GM12878 (cell line): ENCODE results near the gene ZMIZ1. TPM values are rescaled to one million over a fixed set of nuclear protein-coding genes. Genes with fewer than 3 reads are reported as not detected.

ENCODE experiments used
- ASH2L ChIP-seq: fragments of 300-600, 200-600 bp; sonication (generic); IDR thresholded peaks from 2 replicates; pipeline ENCODE4 v1.6.1; 2017; ENCODE audit warnings: low read depth, mild to moderate bottlenecking, borderline replicate concordance
- BACH1 ChIP-seq: fragments of 450-650 bp; IDR thresholded peaks from 2 replicates; pipeline ENCODE4 v1.6.1; 2017; ENCODE audit warnings: mild to moderate bottlenecking, borderline replicate concordance
- CHD2 ChIP-seq: IDR thresholded peaks from 2 replicates; pipeline ENCODE4 v1.6.1; 2011; ENCODE audit warnings: low read depth, low read length, improper control_type of control experiment, borderline replicate concordance
- CREB1 ChIP-seq: IDR thresholded peaks from 2 replicates; pipeline ENCODE4 v1.6.1; 2012; ENCODE audit warnings: low read depth, mild to moderate bottlenecking, inconsistent platforms
- ESRRA ChIP-seq: IDR thresholded peaks from 2 replicates; pipeline ENCODE4 v1.6.1; 2012; ENCODE audit warnings: mild to moderate bottlenecking, low read length, improper control_type of control experiment
- FOXK2 ChIP-seq: fragments of 450-650 bp; IDR thresholded peaks from 2 replicates; pipeline ENCODE4 v1.6.1; 2017; ENCODE audit warnings: mild to moderate bottlenecking, moderate library complexity
- FOXM1 ChIP-seq: IDR thresholded peaks from 2 replicates; pipeline ENCODE4 v1.6.1; 2012; ENCODE audit warnings: low read depth, mild to moderate bottlenecking, inconsistent platforms, low read length, moderate library complexity
- HCFC1 ChIP-seq: fragments of 150-350 bp; IDR thresholded peaks from 2 replicates; pipeline ENCODE4 v1.6.1; 2014; ENCODE audit warnings: low read length
- MTA2 ChIP-seq: fragments of 450-650 bp; IDR thresholded peaks from 2 replicates; pipeline ENCODE4 v1.6.1; 2016; ENCODE audit warnings: low read depth, mild to moderate bottlenecking, moderate library complexity
- NBN ChIP-seq: fragments of 450-650 bp; IDR thresholded peaks from 2 replicates; pipeline ENCODE4 v1.6.1; 2016
- NFYB ChIP-seq: IDR thresholded peaks from 2 replicates; pipeline ENCODE4 v1.6.1; 2011; ENCODE audit warnings: low read depth, mild to moderate bottlenecking, low read length, improper control_type of control experiment, moderate library complexity; ENCODE audit not compliant: insufficient read depth
- PAX8 ChIP-seq: fragments of 450-650 bp; IDR thresholded peaks from 2 replicates; pipeline ENCODE4 v1.6.1; 2017; ENCODE audit warnings: mild to moderate bottlenecking, moderate library complexity
- POLR2A ChIP-seq: IDR thresholded peaks from 2 replicates; pipeline ENCODE4 v1.6.1; 2011; ENCODE audit warnings: low read depth, mild to moderate bottlenecking, low read length
- RAD21 ChIP-seq: IDR thresholded peaks from 2 replicates; pipeline ENCODE4 v1.6.1; 2011; ENCODE audit warnings: mild to moderate bottlenecking, low read depth, low read length, moderate library complexity; ENCODE audit not compliant: insufficient read depth
- RFX5 ChIP-seq: IDR thresholded peaks from 2 replicates; pipeline ENCODE4 v1.6.1; 2011; ENCODE audit warnings: low read depth, low read length, improper control_type of control experiment
- RUNX3 ChIP-seq: IDR thresholded peaks from 2 replicates; pipeline ENCODE4 v1.6.1; 2012; ENCODE audit warnings: low read length, inconsistent platforms
- SMAD5 ChIP-seq: IDR thresholded peaks from 2 replicates; pipeline ENCODE4 v1.6.1; 2016; ENCODE audit warnings: antibody characterized with exemption, low read depth
- SREBF2 ChIP-seq: IDR thresholded peaks from 2 replicates; pipeline ENCODE4 v1.6.1; 2012; ENCODE audit warnings: mild to moderate bottlenecking, low read length
- STAT3 ChIP-seq: IDR thresholded peaks from 2 replicates; pipeline ENCODE4 v1.6.1; 2011; ENCODE audit warnings: low read depth, low read length, improper control_type of control experiment
- SUPT20H ChIP-seq: IDR thresholded peaks from 2 replicates; pipeline ENCODE4 v1.6.1; 2011; ENCODE audit warnings: low read depth, mild to moderate bottlenecking, low read length, moderate library complexity, borderline replicate concordance; ENCODE audit not compliant: control insufficient read depth
- TAF1 ChIP-seq: IDR thresholded peaks from 2 replicates; pipeline ENCODE4 v1.6.1; 2011; ENCODE audit warnings: mild to moderate bottlenecking, low read depth, low read length, borderline replicate concordance
- TBL1XR1 ChIP-seq: IDR thresholded peaks from 2 replicates; pipeline ENCODE4 v1.6.1; 2012; ENCODE audit warnings: low read depth, low read length, improper control_type of control experiment
- TCF7 ChIP-seq: IDR thresholded peaks from 2 replicates; pipeline ENCODE4 v1.6.1; 2014; ENCODE audit warnings: antibody characterized with exemption, borderline replicate concordance
- ZBED1 ChIP-seq: IDR thresholded peaks from 2 replicates; pipeline ENCODE4 v1.6.1; 2016; ENCODE audit warnings: borderline replicate concordance
- polyA plus RNA-seq, 11 experiments: library from polyadenylated mRNA; depleted of rRNA in 4 of 11; unstranded in 6 of 11; stranded (reverse) in 5 of 11; fragments of >200 nt; fragmentation: Nextera tagmentation in 4 of 11; fragmentation: Illumina TruSeq in 1 of 11; extraction: Ambion mirVana in 4 of 11; extraction: Trizol in 1 of 11; gene quantifications; 1 replicate in 1 of 11; 2 replicates in 10 of 11; pipeline versions ENCODE4 v1.2.1 to v1.2.3, GENCODE V29; 2011 to 2016; ENCODE audit warnings: inconsistent platforms in 2 of 11, missing spikeins in 2 of 11, low read depth in 1 of 11
- total RNA-seq, 4 experiments: library from RNA; depleted of rRNA in 3 of 4; stranded (reverse); fragments of >200 nt in 3 of 4; fragmentation: Illumina TruSeq in 1 of 4; extraction: Trizol in 1 of 4; gene quantifications; 2 replicates each; pipeline versions ENCODE4 v1.2.1 to v1.2.3, GENCODE V29; 2013 to 2021
- TF ChIP-seq, protein P1 (sequence below): fragments of 450-650 bp; formaldehyde crosslinking; IDR thresholded peaks from 2 replicates; pipeline ENCODE4 v1.4.0; 2022; ENCODE audit warnings: mild to moderate bottlenecking, moderate library complexity
- TF ChIP-seq, protein P2 (sequence below): IDR thresholded peaks from 2 replicates; pipeline ENCODE4 v1.6.1; 2011; ENCODE audit warnings: borderline replicate concordance, low read depth, mild to moderate bottlenecking, moderate library complexity, low read length; ENCODE audit not compliant: insufficient read depth, poor library complexity, severe bottlenecking
- TF ChIP-seq, protein P3 (sequence below): fragments of 450-650 bp; IDR thresholded peaks from 2 replicates; pipeline ENCODE4 v1.6.1; 2017; ENCODE audit warnings: low read depth, mild to moderate bottlenecking, moderate library complexity

Gene ZMIZ1
- total and polyA plus RNA-seq, 10 of the 15 experiments (the other 5 are each of a cell fraction or from before 2014, with no cell fraction given): 3.1 to 82.3 (median 14.9) TPM

DNA sequence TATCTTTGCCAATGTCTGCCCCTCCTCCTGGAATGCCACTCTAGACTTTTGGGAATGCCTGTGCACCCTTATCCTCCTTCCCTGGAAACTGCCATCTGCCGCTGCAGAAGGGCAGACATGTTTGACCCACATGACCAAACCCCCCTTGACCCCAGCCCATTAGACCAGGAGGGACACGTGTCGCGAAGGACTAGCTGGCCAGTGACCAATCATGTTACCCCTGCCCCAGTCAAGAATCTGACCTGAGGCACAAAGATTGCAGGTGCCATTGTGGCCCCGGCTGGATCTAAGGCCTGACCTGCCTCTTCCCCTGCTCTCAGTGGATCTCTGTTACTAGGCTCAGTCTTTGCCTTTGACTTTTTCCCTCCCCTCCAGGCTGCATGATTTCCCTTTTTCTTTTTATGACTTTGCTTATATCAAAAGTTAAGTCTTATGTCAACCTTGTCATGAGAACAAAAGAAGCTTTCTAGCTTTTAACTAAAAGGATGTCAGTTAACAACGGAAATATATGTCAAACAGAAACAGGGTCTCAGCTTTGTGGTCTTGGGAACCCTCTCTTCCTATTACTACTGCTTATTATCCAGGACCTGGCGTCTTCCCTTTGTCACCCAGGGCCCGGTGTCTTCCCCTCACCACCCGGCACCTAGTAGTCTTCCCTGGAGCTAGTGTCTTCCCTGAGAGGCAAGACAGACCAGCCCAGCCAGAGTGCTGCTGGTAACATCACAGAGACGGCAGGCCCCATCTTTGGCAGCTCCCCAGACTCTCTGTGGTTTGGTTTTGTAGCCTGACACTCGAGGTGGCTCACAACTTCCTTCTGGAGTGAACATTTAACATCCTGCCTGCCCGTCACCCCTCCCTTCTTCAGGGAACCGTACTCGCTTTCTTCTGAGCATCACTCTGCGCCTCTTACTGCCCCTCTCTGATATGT is 254.1 kb downstream of the ZMIZ1 start (continued):
- TF ChIP-seq, protein P1, sequence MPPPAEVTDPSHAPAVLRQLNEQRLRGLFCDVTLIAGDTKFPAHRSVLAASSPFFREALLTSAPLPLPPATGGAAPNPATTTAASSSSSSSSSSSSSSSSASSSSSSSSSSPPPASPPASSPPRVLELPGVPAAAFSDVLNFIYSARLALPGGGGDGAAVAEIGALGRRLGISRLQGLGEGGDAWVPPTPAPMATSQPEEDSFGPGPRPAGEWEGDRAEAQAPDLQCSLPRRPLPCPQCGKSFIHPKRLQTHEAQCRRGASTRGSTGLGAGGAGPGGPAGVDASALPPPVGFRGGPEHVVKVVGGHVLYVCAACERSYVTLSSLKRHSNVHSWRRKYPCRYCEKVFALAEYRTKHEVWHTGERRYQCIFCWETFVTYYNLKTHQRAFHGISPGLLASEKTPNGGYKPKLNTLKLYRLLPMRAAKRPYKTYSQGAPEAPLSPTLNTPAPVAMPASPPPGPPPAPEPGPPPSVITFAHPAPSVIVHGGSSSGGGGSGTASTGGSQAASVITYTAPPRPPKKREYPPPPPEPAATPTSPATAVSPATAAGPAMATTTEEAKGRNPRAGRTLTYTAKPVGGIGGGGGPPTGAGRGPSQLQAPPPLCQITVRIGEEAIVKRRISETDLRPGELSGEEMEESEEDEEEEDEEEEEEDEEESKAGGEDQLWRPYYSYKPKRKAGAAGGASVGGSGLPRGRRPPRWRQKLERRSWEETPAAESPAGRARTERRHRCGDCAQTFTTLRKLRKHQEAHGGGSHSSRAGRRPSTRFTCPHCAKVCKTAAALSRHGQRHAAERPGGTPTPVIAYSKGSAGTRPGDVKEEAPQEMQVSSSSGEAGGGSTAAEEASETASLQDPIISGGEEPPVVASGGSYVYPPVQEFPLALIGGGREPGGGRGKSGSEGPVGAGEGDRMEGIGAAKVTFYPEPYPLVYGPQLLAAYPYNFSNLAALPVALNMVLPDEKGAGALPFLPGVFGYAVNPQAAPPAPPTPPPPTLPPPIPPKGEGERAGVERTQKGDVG (CRISPR knock-in tag): no peak
- TF ChIP-seq PAX8 (no peak), POLR2A (no peak), RUNX3 (peak; percentile 86), RAD21 (no peak), FOXK2 (no peak), FOXM1 (no peak; the same call in 1 of the 2 replicates), TCF7 (no peak), ZBED1 (no peak), TAF1 (no peak), NFYB (no peak), NBN (0 out of 2 replicates have a peak, but pooled peaks have one; percentile 8), STAT3 (no peak), RFX5 (no peak), CREB1 (no peak), ESRRA (no peak), CHD2 (no peak), SUPT20H (no peak), MTA2 (peak; percentile 10), SREBF2 (no peak), TBL1XR1 (no peak), BACH1 (no peak), HCFC1 (no peak), SMAD5 (no peak), ASH2L (no peak)
- TF ChIP-seq, protein P2, sequence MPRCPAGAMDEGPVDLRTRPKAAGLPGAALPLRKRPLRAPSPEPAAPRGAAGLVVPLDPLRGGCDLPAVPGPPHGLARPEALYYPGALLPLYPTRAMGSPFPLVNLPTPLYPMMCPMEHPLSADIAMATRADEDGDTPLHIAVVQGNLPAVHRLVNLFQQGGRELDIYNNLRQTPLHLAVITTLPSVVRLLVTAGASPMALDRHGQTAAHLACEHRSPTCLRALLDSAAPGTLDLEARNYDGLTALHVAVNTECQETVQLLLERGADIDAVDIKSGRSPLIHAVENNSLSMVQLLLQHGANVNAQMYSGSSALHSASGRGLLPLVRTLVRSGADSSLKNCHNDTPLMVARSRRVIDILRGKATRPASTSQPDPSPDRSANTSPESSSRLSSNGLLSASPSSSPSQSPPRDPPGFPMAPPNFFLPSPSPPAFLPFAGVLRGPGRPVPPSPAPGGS: no peak
- TF ChIP-seq, protein P3, sequence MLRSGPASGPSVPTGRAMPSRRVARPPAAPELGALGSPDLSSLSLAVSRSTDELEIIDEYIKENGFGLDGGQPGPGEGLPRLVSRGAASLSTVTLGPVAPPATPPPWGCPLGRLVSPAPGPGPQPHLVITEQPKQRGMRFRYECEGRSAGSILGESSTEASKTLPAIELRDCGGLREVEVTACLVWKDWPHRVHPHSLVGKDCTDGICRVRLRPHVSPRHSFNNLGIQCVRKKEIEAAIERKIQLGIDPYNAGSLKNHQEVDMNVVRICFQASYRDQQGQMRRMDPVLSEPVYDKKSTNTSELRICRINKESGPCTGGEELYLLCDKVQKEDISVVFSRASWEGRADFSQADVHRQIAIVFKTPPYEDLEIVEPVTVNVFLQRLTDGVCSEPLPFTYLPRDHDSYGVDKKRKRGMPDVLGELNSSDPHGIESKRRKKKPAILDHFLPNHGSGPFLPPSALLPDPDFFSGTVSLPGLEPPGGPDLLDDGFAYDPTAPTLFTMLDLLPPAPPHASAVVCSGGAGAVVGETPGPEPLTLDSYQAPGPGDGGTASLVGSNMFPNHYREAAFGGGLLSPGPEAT: peak; percentile 34; the same call in 1 of the 2 replicates
